Measurements from ENCODE around the gene TBC1D22A. TPM values are rescaled to one million over a fixed set of nuclear protein-coding genes. Genes with fewer than 3 reads are reported as not detected.

The TBC1D22A gene
- total RNA-seq, 1 experiment from 2014 or later: 20.9 TPM

- Histone ChIP-seq H2AFZ (ENCODE audit: low read depth, low read length, poor library complexity, severe bottlenecking) (no peak overlapping the region), H3K27ac (ENCODE audit: low read depth, low read length) (no peak overlapping the region), H3K9ac (ENCODE audit: low read length) (no peak overlapping the region), H3K4me3 (replicated peaks in 1 of 2; ENCODE audit: low read depth in 1 of 2, low read length in 2 of 2) (no peak overlapping the region), H3K36me3 (ENCODE audit: control insufficient read depth in 1 of 2, insufficient read depth in 2 of 2, low read length in 2 of 2) (no peaks in the 10 kb centered on the region), H4K20me1 (ENCODE audit: insufficient read depth) (no peaks in the 10 kb centered on the region), H3K4me2 (ENCODE audit: low read length) (no peak overlapping the region), H3K9me2 (ENCODE audit: insufficient read depth) (no peaks in the 10 kb centered on the region), H3K4me1 (ENCODE audit: control insufficient read depth in 1 of 2, insufficient read depth in 2 of 2, low read length in 2 of 2) (no peaks in the 10 kb centered on the region), H3K79me2 (ENCODE audit: insufficient read depth, low read length) (no peaks in the 10 kb centered on the region), H3K27me3 (ENCODE audit: insufficient read depth, low read length) (no peaks in the 10 kb centered on the region), H3K9me3 (ENCODE audit: control insufficient read depth in 1 of 2, insufficient read depth in 1 of 2, low read depth in 1 of 2, low read length in 2 of 2) (no peaks in the 10 kb centered on the region)
- no TSS peak for BruUV-seq (replicated peaks)
- intact Hi-C loops (cut with micrococcal nuclease): no loop called here
- TF ChIP-seq YY1 (IDR thresholded peaks at IDR 0.05; ENCODE audit: extremely low read depth, insufficient replicate concordance, low read depth, low read length) (no peak), ZFX (IDR thresholded peaks at IDR 0.05) (no peak), FOSL1 (IDR thresholded peaks at IDR 0.05; ENCODE audit: low read depth) (no peak), SRF (IDR thresholded peaks at IDR 0.05; ENCODE audit: low read depth) (no peak), POLR2AphosphoS5 (IDR thresholded peaks at IDR 0.05; ENCODE audit: low read depth, low read length) (no peak), ZBTB33 (IDR thresholded peaks at IDR 0.05; ENCODE audit: extremely low read depth, insufficient replicate concordance, low read length) (no peak), MAX (IDR thresholded peaks at IDR 0.05) (no peak), CEBPB (IDR thresholded peaks at IDR 0.05; ENCODE audit: low read depth) (no peak)
- ChIA-PET CTCF (no interaction called here), RAD21 (ENCODE audit: low non-redundant PET in 1 of 2, low total read pairs in 2 of 2, uncharacterized antibody in 2 of 2, unreplicated experiment in 2 of 2) (no interaction called here), POLR2A (no interaction called here)
- DNase-seq (ENCODE audit: low read depth, low spot score): no peak
- ATAC-seq: no peak
These were observed 180.6 kb downstream of the TBC1D22A start for GRCh38 chr22:46942799-46943785.
